GM20431 (cell line): Measurements from ENCODE around the gene WDCP.
"Not testable (repeated sequence)": the region's sequence is repeated elsewhere in the genome, so short reads cannot be mapped to it uniquely, and the experiment has no call there.

Experiments
- in situ Hi-C: fragments of 300-500 bp; cut with MseI, MboI; formaldehyde crosslinking; loops from one replicate; pipeline ENCODE4 v1.15.0; 2020; ENCODE audit warnings: low sequenced_read_pairs; ENCODE audit not compliant: unreplicated experiment

The WDCP gene

DNA sequence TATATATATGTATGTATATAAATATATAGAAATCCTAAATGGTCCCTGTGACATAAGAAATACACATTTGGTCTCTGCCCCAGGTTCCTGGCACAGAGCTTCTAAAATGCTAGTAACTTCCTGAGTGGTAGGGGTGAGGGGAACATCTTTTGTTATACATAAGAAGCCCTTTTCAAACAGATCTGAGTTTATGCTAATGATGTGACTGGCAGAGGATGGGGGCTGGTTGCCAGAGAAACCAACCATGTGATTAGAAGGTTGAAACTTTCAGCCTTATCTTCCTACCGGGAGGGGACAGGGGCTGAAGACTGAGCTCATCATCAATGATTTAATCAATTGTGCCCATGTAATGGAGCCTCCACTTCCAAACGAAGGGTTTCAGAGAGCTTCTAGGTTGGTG, 21.0 kb downstream of the WDCP start:
- in situ Hi-C loops, result no loop called here

DNA sequence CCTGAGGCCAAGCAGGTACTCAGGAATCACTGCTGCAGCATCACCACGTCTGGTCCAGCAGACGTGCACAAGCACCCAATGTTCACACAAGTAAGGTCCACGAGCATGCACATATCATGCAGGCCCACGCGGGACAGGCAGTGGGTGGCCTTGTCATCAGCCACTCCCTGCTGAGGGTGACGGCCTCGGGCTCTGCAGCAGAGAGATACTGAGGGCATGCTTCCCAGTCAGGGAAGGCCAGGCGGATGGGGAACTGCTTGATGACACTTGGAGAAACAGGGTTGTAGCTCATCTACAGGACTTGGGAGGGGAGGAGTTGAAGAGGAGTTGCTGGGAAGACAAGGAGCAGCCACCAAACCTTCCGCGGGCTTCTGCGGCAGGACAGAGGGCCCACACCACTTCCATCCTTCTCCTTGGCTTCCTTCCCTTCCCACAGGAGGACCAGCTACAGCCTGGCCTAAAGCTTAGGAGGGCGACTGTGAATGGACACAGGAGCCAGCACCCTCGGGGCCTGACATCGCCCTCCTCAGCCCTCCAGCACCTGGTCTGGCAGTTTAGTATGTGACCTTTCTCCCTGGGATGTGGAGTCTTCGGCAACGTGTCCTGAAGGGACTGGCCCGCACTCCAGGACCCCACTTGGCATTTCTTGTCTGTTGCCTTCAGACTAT, 22.1 kb downstream of the WDCP start:
- in situ Hi-C loops, result no loop called here

DNA sequence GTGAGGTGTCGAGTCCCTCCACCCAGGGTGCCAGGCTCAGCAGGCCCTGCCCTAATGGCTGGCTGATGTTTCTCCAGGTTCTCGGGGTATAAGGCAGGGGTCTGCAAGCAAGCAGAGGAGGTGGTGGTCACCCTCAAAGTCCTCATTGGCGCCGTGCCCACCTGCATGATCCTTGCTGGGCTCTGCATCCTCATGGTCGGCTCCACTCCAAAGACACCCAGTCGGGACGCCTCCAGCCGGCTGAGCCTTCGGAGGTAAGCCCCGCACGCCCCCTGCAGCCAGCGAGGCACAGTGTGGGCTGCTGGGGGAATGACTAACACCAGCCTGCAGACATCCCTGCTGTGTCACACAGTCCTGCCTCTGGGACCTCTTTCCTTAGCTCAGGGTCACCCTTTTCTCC, 23.2 kb downstream of the WDCP start:
- in situ Hi-C loops, result no loop called here

DNA sequence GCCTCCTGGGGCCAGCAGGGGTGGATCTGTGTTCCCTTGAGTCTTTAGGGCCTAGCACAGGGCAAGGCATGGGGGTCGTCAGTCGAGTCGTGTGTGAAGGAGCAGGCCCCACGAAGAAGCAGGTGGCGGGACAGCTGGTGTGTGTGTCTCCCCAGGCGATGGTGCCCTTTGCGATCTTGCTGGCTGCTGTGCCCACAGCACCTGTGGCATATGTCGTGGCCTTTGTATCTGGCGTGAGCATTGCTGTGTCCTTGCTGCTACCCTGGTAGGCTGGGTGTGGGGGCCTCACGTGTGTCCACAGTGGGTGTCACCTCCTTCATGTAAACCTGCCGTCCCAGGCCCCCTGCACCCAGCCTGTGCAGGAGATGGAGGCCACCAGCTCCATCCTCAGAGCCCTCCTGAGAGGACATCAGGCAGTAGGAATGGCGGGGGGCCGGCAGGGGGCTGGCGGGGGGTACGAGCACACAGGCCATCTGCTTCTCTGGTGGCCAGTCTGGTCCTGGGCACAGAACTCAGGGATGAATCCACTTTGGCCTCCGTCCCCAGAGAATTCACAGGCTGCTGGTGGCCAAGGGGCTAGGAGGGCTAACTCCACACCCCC, 24.1 kb downstream of the WDCP start:
- in situ Hi-C loops, result no loop called here

DNA sequence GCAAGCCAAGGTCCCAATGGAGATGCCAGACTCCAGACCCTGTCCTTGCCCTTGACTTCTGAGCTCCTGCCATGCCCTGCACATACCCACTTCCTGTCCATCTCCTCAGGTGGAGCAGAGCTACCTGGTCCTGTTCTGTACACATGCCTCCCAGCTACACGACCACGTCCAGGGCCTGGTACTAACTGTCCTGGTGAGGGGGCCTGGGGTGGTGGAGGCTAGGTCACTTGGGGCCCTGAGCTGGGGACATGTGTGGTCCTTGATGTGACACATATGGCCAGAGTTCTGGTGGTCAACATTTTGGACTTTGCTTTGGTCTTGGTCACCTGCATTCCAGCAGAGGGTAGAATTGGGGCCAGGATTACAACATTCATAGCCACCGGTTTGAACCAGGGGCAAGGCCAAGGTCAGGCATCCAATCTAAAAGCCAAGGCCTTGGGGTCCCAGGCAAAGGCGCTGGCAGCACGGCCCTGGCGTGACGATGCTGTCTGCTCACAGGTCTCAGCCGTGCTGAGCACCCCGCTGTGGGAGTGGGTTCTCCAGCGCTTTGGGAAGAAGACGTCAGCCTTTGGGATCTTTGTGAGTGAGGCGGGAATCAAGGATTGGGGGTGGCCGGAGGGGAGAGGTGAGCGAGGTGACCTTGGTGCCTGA, 24.7 kb downstream of the WDCP start:
- in situ Hi-C loops, result no loop called here

DNA sequence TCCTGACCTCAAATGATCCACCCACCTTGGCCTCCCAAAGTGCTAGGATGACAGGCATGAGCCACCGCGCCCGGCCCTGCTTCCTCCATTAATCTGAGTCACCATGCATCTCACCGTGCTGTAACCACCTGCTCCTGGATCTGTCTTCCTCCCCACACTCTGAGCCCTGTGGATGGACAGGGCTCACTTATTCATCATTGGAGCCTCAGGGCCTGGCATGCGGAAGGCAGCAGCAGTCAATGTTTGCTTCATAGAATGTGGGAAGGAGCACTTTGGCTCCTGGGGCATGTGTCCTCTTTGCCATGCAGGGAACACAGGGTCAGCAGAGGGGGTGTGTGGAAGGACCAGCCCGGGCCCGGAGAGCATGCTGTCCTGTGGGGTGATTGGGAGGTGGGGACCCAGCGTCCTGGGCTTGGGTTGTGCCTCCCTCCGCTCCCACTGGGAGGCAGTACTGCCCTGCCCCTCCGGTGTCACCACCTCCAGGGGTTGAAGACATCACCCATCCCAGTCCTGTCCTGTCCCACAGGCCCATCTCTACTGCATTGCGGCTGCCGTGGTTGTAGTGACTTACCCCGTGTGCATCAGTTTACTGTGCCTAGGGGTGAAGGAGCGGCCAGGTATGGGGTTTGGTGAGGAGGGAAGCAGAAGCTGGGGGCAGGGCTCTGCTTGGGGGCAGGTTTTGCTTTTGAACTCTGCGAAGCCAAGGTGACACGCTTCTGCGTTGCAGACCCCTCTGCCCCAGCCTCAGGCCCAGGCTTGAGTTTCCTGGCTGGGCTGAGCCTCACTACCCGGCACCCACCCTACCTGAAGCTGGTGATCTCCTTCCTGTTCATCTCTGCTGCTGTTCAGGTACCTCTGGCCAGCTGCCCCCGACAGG, 25.8 kb downstream of the WDCP start:
- in situ Hi-C loops, result no loop called here

DNA sequence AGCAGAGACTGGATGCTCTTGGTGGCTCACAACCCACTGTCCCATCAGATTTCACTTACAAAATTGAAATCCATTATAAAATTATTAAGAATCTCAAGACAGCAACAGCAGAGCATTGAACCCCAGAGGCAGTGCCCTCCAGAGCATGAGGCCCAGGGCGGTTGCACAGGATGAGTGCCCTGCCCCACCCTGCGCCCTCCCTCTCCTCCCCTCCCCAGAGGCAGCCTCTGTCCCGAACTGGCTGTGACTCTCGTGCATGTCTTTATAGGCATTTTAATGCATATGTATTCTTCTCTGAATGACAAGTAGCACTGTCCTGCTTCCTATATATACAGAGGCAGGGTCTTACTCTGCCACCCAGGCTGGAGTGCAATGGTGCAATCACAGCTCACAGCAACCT, 26.9 kb downstream of the WDCP start:
- in situ Hi-C loops, result no loop called here

DNA sequence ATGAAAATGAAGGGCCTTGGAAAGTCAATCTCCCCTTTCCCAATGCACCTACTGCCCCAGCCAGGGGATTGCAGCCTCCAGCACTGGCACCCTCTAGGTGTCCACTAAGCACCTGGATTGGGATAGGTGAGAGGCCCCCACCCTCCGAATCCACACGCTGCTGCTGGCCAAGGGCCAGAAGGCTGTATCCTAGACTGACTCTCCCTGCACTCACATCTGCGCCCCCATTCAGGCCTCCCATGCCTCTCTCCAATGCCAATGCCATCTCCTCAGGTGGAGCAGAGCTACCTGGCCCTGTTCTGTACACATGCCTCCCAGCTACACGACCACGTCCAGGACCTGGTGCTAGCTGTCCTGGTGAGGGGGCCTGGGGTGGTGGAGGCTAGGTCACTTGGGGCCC, 27.5 kb downstream of the WDCP start:
- in situ Hi-C loops, result no loop called here

DNA sequence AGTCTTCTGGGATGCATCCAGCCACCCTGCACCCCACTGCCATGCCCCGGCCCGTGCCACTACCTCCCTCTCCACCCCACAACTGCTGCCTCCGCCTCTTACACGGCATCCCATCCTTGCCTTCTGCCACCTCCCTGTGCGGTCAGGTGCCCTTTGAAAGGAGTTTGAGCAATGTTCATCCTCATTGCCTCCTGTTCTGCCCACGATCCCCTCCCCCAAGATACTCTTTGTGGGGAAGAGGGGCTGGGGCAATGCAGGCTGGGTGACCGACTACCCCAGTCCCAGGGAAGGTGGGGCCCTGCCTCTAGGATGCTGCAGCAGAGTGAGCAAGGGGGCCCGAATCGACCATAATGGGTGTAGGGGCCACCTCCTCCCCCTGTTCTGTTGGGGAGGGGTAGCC, 28.9 kb downstream of the WDCP start:
- in situ Hi-C loops, result no loop called here

DNA sequence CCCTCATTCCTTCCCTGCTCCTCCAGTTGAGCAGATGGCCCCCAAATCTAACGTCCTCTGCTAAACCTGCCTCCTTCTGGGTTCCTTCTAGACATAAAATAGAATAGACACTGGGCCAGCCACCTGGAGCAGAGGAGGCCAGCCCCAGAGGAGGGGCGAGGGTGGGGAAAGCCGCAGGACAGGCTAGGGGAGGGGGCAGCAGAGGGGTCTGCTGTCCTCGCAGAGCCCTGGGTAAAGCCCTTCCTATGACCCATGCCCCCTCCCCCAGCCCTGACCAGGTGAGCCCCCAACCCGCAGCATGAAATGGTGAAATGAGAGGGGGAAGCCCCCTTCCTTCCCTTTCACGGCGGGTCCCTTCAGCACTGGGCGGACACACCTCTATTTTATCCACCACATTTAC, 29.5 kb downstream of the WDCP start:
- in situ Hi-C loops, result no loop called here

DNA sequence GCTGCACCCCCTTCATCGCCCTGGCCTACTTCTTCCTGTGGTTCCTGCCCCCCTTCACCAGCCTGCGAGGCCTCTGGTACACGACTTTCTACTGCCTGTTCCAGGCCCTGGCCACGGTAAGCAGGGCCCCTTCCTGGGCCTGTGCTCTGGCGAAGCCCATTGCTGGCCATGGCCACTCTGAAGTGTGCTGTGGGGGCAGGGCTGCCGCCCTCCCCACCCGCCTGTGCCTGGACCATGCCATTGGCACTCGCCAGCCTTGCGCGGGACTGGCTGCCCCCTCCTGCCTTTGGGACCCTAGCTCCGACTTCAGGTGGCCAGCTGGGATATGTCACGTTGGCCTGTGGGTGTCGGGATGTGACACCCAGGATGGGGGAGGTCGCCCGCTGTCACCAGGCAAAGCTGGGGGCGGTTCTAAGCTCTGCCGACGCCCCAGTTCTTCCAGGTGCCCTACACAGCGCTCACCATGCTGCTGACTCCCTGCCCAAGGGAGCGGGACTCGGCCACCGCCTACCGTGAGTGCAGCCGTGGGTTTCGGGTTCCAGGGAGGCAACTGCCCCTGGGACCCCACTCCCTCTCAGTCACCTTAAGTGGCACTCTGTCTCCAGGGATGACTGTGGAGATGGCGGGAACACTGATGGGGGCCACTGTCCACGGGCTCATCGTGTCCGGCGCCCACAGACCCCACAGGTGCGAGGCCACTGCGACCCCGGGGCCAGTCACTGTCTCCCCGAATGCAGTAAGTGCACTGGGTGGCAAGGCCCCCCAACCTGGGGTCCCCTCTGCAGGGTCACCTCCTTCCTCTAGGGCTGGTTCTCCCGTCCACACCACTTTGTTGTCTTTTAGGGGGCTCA, 30.1 kb downstream of the WDCP start:
- in situ Hi-C loops, result no loop called here

DNA sequence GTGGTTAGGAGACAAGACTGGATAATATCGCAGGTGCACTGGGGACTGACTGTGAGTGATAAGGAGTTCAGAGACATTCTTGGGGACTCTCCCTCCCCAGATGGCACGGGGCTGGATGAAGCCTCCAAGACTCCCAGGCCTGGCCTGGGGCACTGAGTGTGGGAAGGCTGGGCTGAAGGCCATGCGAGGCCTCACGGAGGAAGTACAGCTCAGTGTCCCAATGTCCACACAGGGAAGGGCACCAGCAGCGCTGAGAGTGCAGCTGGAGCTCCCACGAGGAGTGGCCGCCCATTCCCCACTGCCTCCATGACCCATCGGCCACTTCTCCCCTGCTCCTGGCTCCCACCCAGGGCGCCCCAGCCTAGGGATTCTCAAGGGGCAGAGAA, 30.8 kb downstream of the WDCP start:
- in situ Hi-C loops, result no loop called here

DNA sequence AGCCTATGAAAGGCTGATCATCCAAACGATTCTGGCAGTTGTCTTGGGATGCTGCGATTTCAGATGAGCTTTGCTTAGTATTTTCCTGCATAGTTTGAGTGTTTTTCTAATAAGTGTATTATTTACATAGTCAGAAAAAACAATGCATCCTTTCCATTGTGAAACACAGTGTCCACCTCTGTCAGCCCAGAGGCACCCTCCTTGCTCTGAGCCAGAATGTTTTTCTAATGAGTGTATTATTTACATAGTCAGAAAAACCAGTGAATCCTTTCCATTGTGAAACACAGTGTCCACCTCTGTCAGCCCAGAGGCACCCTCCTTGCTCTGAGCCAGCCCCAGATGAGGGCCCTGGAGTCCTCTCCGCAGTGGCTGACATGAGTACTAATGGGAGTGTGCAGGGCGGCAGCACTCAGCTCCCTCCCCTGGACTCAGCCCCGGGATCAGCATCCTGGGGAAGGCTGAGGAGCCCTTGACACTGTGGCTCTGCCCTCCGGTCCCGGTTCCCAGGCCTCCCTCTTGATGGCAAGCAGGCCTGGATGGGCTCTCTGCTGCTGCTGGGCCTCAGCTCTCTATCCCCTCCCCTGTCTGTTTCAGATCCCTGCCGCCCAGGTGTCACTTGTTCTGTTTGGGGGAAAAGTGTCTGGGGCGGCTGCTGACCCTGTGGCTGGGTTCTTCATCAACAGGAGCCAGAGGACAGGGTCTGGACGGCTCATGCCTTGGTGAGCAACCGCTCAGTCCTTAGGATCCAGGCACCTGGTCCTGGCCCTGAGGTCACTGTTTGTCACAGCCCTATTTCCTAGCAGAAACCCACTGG, 31.4 kb downstream of the WDCP start:
- in situ Hi-C loops, result no loop called here

DNA sequence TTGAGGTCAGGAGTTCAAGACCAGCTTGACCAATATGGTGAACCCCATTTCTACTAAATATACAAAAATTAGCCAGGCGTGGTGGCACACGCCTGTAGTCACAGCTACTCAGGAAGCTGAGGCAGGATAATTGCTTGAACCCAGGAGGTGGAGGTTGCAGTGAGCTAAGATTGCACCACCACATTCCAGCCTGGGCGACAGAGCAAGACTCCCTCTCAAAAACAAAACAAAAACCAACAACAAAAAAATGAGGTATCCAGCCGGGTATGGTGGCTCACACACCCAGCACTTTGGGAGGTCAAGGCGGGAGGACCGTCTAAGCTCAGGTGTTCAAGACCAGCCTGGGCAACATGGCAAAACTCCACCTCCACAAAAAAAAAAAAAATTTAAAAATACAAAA, 32.3 kb downstream of the WDCP start:
- in situ Hi-C loops, result not testable (repeated sequence)

DNA sequence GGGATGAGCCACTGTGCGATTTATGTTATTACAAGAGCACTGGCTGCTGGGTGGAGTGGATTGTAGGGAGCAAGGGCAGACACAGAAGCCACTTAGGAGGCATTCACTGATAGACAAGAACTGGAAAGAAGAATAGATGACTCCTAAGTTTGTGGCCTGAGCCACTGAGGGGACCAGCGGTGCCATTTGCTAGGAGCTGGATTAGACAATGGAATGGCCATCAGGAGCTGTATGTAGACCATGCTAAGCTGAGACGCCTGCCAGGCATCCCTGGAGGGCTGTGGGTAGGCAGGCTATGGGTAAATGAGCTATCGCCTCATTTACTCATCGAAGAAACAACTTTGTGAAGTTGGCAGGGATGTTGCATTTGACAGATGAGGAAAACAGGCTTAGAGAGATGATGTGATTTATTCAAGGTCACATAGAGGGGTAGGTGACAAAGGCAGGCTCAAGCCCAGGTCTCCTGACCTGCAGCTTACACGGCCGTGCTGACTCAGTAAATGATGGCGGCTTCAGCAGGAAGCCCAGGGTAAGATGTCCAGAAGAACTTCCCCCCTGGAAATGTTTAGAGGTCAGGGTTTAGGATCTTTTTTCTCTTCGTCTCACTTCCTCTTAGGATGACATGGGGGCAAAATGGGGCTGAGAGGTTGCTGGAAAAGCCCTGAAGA, 34.5 kb downstream of the WDCP start:
- in situ Hi-C loops, result no loop called here

DNA sequence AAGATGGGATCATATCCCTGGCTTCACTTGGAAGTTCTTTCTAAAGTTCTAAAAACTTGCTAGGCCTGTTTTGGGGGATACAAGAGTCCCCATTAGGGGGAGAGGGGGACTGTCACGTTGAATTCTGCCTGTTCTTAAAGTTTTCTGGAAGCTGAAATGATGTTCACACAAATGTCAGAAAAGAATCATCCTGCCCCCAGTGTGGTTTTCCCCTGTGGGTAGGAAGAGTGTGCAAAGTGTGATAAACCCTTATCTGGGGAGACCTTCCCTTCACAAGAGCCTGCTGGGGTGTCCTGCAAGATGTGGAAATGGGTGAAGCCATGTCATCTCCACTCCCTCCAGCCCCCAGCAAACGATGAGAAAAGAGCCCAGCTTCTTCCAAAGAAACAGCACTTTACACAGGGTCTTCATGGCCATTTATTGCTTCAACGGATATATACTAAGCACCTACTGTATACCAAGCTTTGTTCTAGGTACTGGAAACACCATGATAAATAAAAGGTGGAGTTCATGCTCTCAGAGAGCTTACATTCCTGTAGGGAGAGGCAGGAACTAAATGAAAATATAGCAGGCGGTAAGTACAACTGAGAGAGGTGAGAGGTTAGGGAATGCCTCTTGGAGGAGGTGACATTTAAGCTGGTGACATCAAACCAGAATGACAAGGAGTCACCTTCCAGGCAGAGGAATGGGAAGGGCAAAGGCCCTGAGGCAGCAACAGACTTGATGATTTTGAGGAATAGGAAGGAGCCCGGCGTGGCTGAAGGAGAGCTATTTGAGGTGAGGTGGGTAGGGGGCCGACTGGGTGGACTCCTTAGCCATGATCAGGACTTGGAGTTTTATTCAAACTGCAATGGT, 35.7 kb downstream of the WDCP start:
- in situ Hi-C loops, result no loop called here

DNA sequence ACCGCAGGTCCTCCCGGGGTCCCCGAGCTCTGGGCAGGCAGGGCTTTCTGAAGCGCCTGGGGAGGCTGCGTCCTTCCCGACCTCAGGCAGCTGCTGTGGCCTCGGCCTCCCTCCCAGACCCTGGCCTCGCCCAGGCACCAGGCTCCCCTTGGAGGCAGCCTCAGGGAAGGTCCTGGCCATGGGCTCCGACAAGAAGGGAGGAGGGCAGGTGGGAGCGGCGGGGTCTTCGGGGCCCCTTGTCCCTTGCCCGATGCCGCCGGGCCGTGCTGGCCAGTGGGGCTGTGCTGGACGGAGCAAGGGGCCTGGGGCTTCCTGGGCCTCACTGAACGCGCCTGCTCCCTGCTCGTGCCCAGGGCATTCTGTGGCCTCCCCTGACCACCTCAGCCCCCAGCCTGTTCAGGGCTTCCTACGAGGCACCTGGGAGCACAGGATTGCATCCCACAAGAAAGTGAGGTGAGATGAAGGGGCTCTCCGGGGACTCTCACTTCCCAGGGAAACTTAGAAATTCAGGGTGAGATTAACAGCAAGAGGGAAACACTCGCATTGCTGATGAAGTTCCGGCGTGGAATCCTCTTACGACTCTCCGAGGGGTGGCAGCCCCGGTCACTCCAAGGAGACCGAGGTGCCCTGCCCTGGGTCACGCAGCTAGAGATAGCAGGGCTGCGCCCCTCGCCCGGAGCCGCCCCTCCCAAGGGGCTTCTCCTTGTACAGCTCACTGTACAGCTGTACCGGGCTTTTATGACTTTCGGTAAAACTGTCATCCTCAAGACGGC, 36.5 kb downstream of the WDCP start:
- in situ Hi-C loops, result no loop called here
